HCT116 (cell line): Measurements from ENCODE around the gene AP5S1. TPM values are rescaled to one million over a fixed set of nuclear protein-coding genes. Genes with fewer than 3 reads are reported as not detected.

Experiments
- ATAC-seq: fragments of 200-7000 bp; cut with Tn5 transposase; 2 replicates; pipeline ENCODE4 v1.9.1; 2020; ENCODE audit warnings: mild to moderate bottlenecking, moderate library complexity
- BruUV-seq: library from RNA; stranded (reverse); fragments of 400-500 nt; replicated peaks from 2 replicates; lab custom pipeline; 2021; lab: Mats Ljungman, UMichigan
- CTCF ChIA-PET: fragments of 300-600 bp; sonication (Branson Sonifier 250); formaldehyde crosslinking; loops from one replicate; lab custom pipeline; 2021; ENCODE audit warnings: antibody characterized with exemption; lab: Charles Lee
- POLR2A ChIA-PET: fragments of 300-600, 350-600 bp; sonication (Branson Sonifier 250); formaldehyde crosslinking; loops from one replicate; lab custom pipeline; 2021; ENCODE audit warnings: antibody characterized with exemption; lab: Charles Lee
- RAD21 ChIA-PET, 2 experiments: fragments of 300-600 bp; sonication (Branson Sonifier 250); formaldehyde crosslinking; loops; one replicate each; lab custom pipeline; 2023; ENCODE audit warnings: low total read pairs in 2 of 2; ENCODE audit not compliant: uncharacterized antibody in 2 of 2, unreplicated experiment in 2 of 2, low non-redundant PET in 1 of 2; lab: Charles Lee
- DNase-seq: peaks from one replicate; pipeline ENCODE4 v3.0.0-alpha.2; 2010; ENCODE audit warnings: low read depth, low spot score
- H2AFZ ChIP-seq: fragments of 200-600 bp; shearing (Covaris generic), sonication (generic); 2 replicates; pipeline ENCODE4 v1.6.1; 2017; ENCODE audit warnings: low read depth, mixed run types, mixed read lengths, antibody characterized with exemption, low read length; ENCODE audit not compliant: poor library complexity, severe bottlenecking
- H3K27ac ChIP-seq: 2 replicates; pipeline ENCODE4 v1.5.1; 2012; ENCODE audit warnings: low read depth, low read length
- H3K27me3 ChIP-seq: fragments of 200-600 bp; sonication (generic); 2 replicates; pipeline ENCODE4 v1.6.1; 2016; ENCODE audit warnings: mixed run types, low read length, mixed read lengths; ENCODE audit not compliant: insufficient read depth
- H3K36me3 ChIP-seq, 2 experiments: fragments of 200-500 bp in 1 of 2; fragments of 200-600 bp in 1 of 2; sonication (Bioruptor generic) in 1 of 2; sonication (generic) in 1 of 2; 2 replicates each; pipeline versions ENCODE4 v1.5.1 to v1.6.1; 2014 to 2016; ENCODE audit warnings: low read length in 2 of 2, inconsistent platforms in 1 of 2, mixed read lengths in 1 of 2, mixed run types in 1 of 2; ENCODE audit not compliant: insufficient read depth in 2 of 2, control insufficient read depth in 1 of 2
- H3K4me1 ChIP-seq, 2 experiments: fragments of 200-600 bp in 1 of 2; sonication (generic) in 1 of 2; 2 replicates each; pipeline versions ENCODE4 v1.5.1 to v1.6.1; 2012 to 2017; ENCODE audit warnings: low read length in 2 of 2, inconsistent platforms in 1 of 2, mild to moderate bottlenecking in 1 of 2, mixed read lengths in 1 of 2, mixed run types in 1 of 2, moderate library complexity in 1 of 2; ENCODE audit not compliant: insufficient read depth in 2 of 2, control insufficient read depth in 1 of 2
- H3K4me2 ChIP-seq: fragments of 200-600 bp; sonication (generic); 2 replicates; pipeline ENCODE4 v1.6.1; 2017; ENCODE audit warnings: mixed run types, low read length, mixed read lengths
- H3K4me3 ChIP-seq, 2 experiments: fragments of 200-600 bp in 1 of 2; sonication (generic) in 1 of 2; replicated peaks in 1 of 2; 2 replicates each; pipeline ENCODE4 v1.5.1; 2011 to 2016; ENCODE audit warnings: low read length in 2 of 2, control low read depth in 1 of 2, low read depth in 1 of 2, mild to moderate bottlenecking in 1 of 2, mixed read lengths in 1 of 2, mixed run types in 1 of 2
- H3K79me2 ChIP-seq: fragments of 200-600 bp; sonication (generic); 2 replicates; pipeline ENCODE4 v1.6.1; 2017; ENCODE audit warnings: mild to moderate bottlenecking, mixed run types, low read length, moderate library complexity, mixed read lengths; ENCODE audit not compliant: insufficient read depth
- H3K9ac ChIP-seq: fragments of 200-600 bp; sonication (generic); 2 replicates; pipeline ENCODE4 v1.6.1; 2016; ENCODE audit warnings: low read length, mixed read lengths
- H3K9me2 ChIP-seq: fragments of 200-600 bp; sonication (generic), shearing (Covaris generic); 2 replicates; pipeline ENCODE4 v1.6.1; 2017; ENCODE audit warnings: mixed run types, mild to moderate bottlenecking, moderate library complexity; ENCODE audit not compliant: insufficient read depth
- H3K9me3 ChIP-seq, 2 experiments: fragments of 200-500 bp in 1 of 2; fragments of 200-600 bp in 1 of 2; sonication (Bioruptor generic) in 1 of 2; sonication (generic) in 1 of 2; 2 replicates each; pipeline ENCODE4 v1.6.1; 2014 to 2017; ENCODE audit warnings: low read length in 2 of 2, mixed read lengths in 2 of 2, inconsistent platforms in 1 of 2, low read depth in 1 of 2, mild to moderate bottlenecking in 1 of 2, mixed run types in 1 of 2, moderate library complexity in 1 of 2; ENCODE audit not compliant: control insufficient read depth in 1 of 2, insufficient read depth in 1 of 2
- H4K20me1 ChIP-seq: fragments of 200-600 bp; sonication (generic), shearing (Covaris generic); 2 replicates; pipeline ENCODE4 v1.6.1; 2017; ENCODE audit warnings: mixed run types, mild to moderate bottlenecking, moderate library complexity; ENCODE audit not compliant: insufficient read depth
- ATF3 ChIP-seq: IDR thresholded peaks from 2 replicates; pipeline ENCODE4 v1.6.1; 2012
- ELF1 ChIP-seq: IDR thresholded peaks from 2 replicates; pipeline ENCODE4 v1.6.1; 2012; ENCODE audit warnings: low read depth, borderline replicate concordance
- EZH2 ChIP-seq: fragments of 200-600 bp; sonication (generic); IDR thresholded peaks from 2 replicates; pipeline ENCODE4 v1.6.1; 2017; ENCODE audit warnings: antibody characterized with exemption, mixed run types
- POLR2AphosphoS5 ChIP-seq: IDR thresholded peaks from 2 replicates; pipeline ENCODE4 v1.6.1; 2011; ENCODE audit warnings: mild to moderate bottlenecking, low read depth, low read length, moderate library complexity
- REST ChIP-seq: IDR thresholded peaks from 2 replicates; pipeline ENCODE4 v1.6.1; 2012; ENCODE audit warnings: low read depth
- YY1 ChIP-seq: IDR thresholded peaks from 2 replicates; pipeline ENCODE4 v1.6.1; 2011; ENCODE audit warnings: low read length, low read depth, moderate library complexity, mild to moderate bottlenecking; ENCODE audit not compliant: insufficient replicate concordance; ENCODE audit errors: extremely low read depth
- ZBTB33 ChIP-seq: IDR thresholded peaks from 2 replicates; pipeline ENCODE4 v1.6.1; 2011; ENCODE audit warnings: mild to moderate bottlenecking, low read length, moderate library complexity; ENCODE audit not compliant: insufficient replicate concordance; ENCODE audit errors: extremely low read depth
- ZFX ChIP-seq: fragments of 450-650 bp; IDR thresholded peaks from 2 replicates; pipeline ENCODE4 v1.6.1; 2017
- intact Hi-C: fragments of 100-400 bp; cut with micrococcal nuclease; formaldehyde crosslinking; loops from 2 replicates; pipeline ENCODE4 v1.10.0; 2022
- total RNA-seq: library from RNA; stranded (reverse); gene quantifications from one replicate; pipeline ENCODE4 v1.2.1, GENCODE V29; 2021; ENCODE audit not compliant: unreplicated experiment

The AP5S1 gene
- total RNA-seq, 1 experiment from 2014 or later, result 12.1 TPM

GRCh38 chr20:3857405-3857804 is 37.1 kb downstream of the AP5S1 start (continued):
- no peak for TF ChIP-seq ZBTB33

- no peak overlapping the region for H2AFZ ChIP-seq
- no peaks in the 10 kb centered on the region for H3K27me3 ChIP-seq
- CTCF ChIA-PET, result no interaction called here
- H3K9me2 ChIP-seq, result no peaks in the 10 kb centered on the region
- H3K4me1 ChIP-seq, result peaks cover 0 to 14% of the 10 kb centered on the region in 2 experiments; a peak in 2 of 4 replicates
- H3K4me2 ChIP-seq, result no peak overlapping the region
- no peak overlapping the region for H3K4me3 ChIP-seq
- intact Hi-C loops, result no loop called here
- H3K27ac ChIP-seq, result no peak overlapping the region
- TF ChIP-seq YY1, result no peak
- TF ChIP-seq POLR2AphosphoS5, result no peak
- no peak for TF ChIP-seq ATF3
- no peak for TF ChIP-seq ZBTB33
- no peak for TF ChIP-seq EZH2
- no peak for TF ChIP-seq ZFX
- TF ChIP-seq REST, result no peak
- TF ChIP-seq ELF1, result no peak
- TF ChIP-seq, all 23 proteins: peak for 0
- DNase-seq, result no peak
- H3K9ac ChIP-seq, result no peak overlapping the region
- ChIA-PET POLR2A (no interaction called here), RAD21 (interaction anchor here in 1 of 2 experiments (0.7 kb wide), 1 partner anchor 11 kb away, joined by 4 read pairs; no protein-coding TSS in a partner anchor)
- peaks cover 59% of the 10 kb centered on the region for H3K79me2 ChIP-seq
- peaks cover 48 to 55% of the 10 kb centered on the region in 2 experiments for H3K36me3 ChIP-seq
- no TSS peak for BruUV-seq
- H3K9me3 ChIP-seq, result peaks cover 0 to 7% of the 10 kb centered on the region in 2 experiments; a peak in 1 of 4 replicates
- no peak for ATAC-seq
- H4K20me1 ChIP-seq, result peaks cover 4% of the 10 kb centered on the region; the same call in 1 of the 2 replicates
Measured at GRCh38 chr20:3858689-3859088, 38.3 kb downstream of the AP5S1 start.
